Measurements from ENCODE around the gene TMEM9B. TPM values are rescaled to one million over a fixed set of nuclear protein-coding genes. Genes with fewer than 3 reads are reported as not detected.
"Not testable (repeated sequence)": the region's sequence is repeated elsewhere in the genome, so short reads cannot be mapped to it uniquely, and the experiment has no call there.

TMEM9B gene
- total and polyA plus RNA-seq, 7 experiments from 2014 or later: 16.2 to 83.0 (median 30.8) TPM

- H3K27me3 Mint-ChIP-seq: peaks cover 15 to 40% (median 33%) of the 10 kb centered on the region in 5 donors
- ATAC-seq: no peak
- H3K27ac ChIP-seq (ENCODE audit: low read depth, low read length): no peak overlapping the region
- no peaks in the 10 kb centered on the region for H3K9me3 ChIP-seq (ENCODE audit: control insufficient read depth in 2 of 3, low read length in 3 of 3)
- H3K27me3 ChIP-seq (ENCODE audit: control insufficient read depth in 2 of 2, insufficient read depth in 2 of 2, low read length in 2 of 2): peaks cover 6 to 8% of the 10 kb centered on the region in 2 donors
- no peak overlapping the region for H3K4me3 ChIP-seq (ENCODE audit: low read length)
- no peak overlapping the region for H3K4me3 Mint-ChIP-seq
- H3K9me3 Mint-ChIP-seq: no peaks in the 10 kb centered on the region
- peaks cover 0 to 4% (median 0%) of the 10 kb centered on the region in 5 donors for H3K36me3 Mint-ChIP-seq
- ChIA-PET CTCF (no interaction called here), POLR2A (no interaction called here)
- no peak overlapping the region for H3K27ac Mint-ChIP-seq
- intact Hi-C loops (cut with micrococcal nuclease): no loop called here
- H3K4me1 Mint-ChIP-seq: peaks cover 0 to 13% (median 3%) of the 10 kb centered on the region in 7 donors
- no peak for DNase-seq
- H3K36me3 ChIP-seq (ENCODE audit: control insufficient read depth in 2 of 3, insufficient read depth in 3 of 3, low read length in 3 of 3): no peaks in the 10 kb centered on the region
- no peaks in the 10 kb centered on the region for H3K4me1 ChIP-seq (ENCODE audit: control insufficient read depth in 2 of 2, insufficient read depth in 2 of 2, low read length in 2 of 2)
Observed at GRCh38 chr11:8997451-8997850, 33.2 kb upstream of the TMEM9B start.

DNA sequence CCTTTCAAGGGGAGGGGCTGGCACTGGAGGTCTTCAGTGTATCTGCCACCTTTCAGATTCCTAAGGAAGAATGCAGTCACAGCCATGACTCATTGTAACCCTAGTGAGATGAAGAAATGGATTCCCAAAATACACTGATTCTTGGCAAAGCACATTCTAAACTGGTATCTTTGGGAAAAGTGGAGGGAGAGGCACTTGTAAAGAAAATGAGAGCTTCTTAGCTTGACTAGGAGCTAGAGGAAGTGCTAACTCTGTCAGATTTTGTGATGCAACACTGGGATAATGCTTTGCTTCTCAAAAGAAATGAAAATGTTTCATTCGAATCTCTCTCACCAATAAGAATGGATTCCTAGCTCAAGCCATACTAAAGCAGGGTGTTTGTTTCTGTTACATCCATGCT, 25.2 kb upstream of the TMEM9B start:
- Mint-ChIP-seq H3K36me3 (no peaks in the 10 kb centered on the region), H3K9me3 (no peaks in the 10 kb centered on the region), H3K27ac (no peak overlapping the region), H3K4me3 (no peak overlapping the region), H3K27me3 (peaks cover 10 to 35% (median 17%) of the 10 kb centered on the region in 5 donors), H3K4me1 (peaks cover 0 to 17% (median 0%) of the 10 kb centered on the region in 7 donors)
- Histone ChIP-seq H3K4me1 (ENCODE audit: control insufficient read depth in 2 of 2, insufficient read depth in 2 of 2, low read length in 2 of 2) (no peaks in the 10 kb centered on the region), H3K36me3 (ENCODE audit: control insufficient read depth in 2 of 3, insufficient read depth in 3 of 3, low read length in 3 of 3) (no peaks in the 10 kb centered on the region), H3K27me3 (ENCODE audit: control insufficient read depth in 2 of 2, insufficient read depth in 2 of 2, low read length in 2 of 2) (no peaks in the 10 kb centered on the region), H3K27ac (ENCODE audit: low read depth, low read length) (no peak overlapping the region), H3K9me3 (ENCODE audit: control insufficient read depth in 2 of 3, low read length in 3 of 3) (no peaks in the 10 kb centered on the region), H3K4me3 (ENCODE audit: low read length) (no peak overlapping the region)
- POLR2A ChIA-PET: no interaction called here
- DNase-seq: no peak
- CTCF ChIA-PET: no interaction called here
- intact Hi-C loops (cut with micrococcal nuclease): no loop called here
- ATAC-seq: no peak

- H3K27me3 ChIP-seq (ENCODE audit: control insufficient read depth in 2 of 2, insufficient read depth in 2 of 2, low read length in 2 of 2): no peaks in the 10 kb centered on the region
- POLR2A ChIA-PET: no interaction called here
- DNase-seq (no peak), ATAC-seq (no peak)
- no peak overlapping the region for H3K4me3 Mint-ChIP-seq
- intact Hi-C loops (cut with micrococcal nuclease): no loop called here
- no peaks in the 10 kb centered on the region for H3K9me3 Mint-ChIP-seq
- no peaks in the 10 kb centered on the region for H3K36me3 ChIP-seq (ENCODE audit: control insufficient read depth in 2 of 3, insufficient read depth in 3 of 3, low read length in 3 of 3)
- H3K4me1 Mint-ChIP-seq: peaks cover 0 to 20% (median 0%) of the 10 kb centered on the region in 7 donors
- no peaks in the 10 kb centered on the region for H3K9me3 ChIP-seq (ENCODE audit: control insufficient read depth in 2 of 3, low read length in 3 of 3)
- H3K27ac ChIP-seq (ENCODE audit: low read depth, low read length): no peak overlapping the region
- peaks cover 9 to 35% (median 17%) of the 10 kb centered on the region in 5 donors for H3K27me3 Mint-ChIP-seq
- no peaks in the 10 kb centered on the region for H3K36me3 Mint-ChIP-seq
- CTCF ChIA-PET: no interaction called here
- H3K4me1 ChIP-seq (ENCODE audit: control insufficient read depth in 2 of 2, insufficient read depth in 2 of 2, low read length in 2 of 2): no peaks in the 10 kb centered on the region
- no peak overlapping the region for H3K27ac Mint-ChIP-seq
- no peak overlapping the region for H3K4me3 ChIP-seq (ENCODE audit: low read length)
Observed at GRCh38 chr11:8988329-8989234, 24.3 kb upstream of the TMEM9B start.

- H3K4me1 ChIP-seq (ENCODE audit: control insufficient read depth in 2 of 2, insufficient read depth in 2 of 2, low read length in 2 of 2): no peaks in the 10 kb centered on the region
- Mint-ChIP-seq H3K4me1 (peaks cover 0 to 20% (median 0%) of the 10 kb centered on the region in 7 donors), H3K4me3 (no peak overlapping the region), H3K36me3 (no peaks in the 10 kb centered on the region), H3K27me3 (peaks cover 6 to 29% (median 17%) of the 10 kb centered on the region in 5 donors), H3K9me3 (no peaks in the 10 kb centered on the region), H3K27ac (no peak overlapping the region)
- ATAC-seq (no peak), DNase-seq (no peak)
- no peaks in the 10 kb centered on the region for H3K36me3 ChIP-seq (ENCODE audit: control insufficient read depth in 2 of 3, insufficient read depth in 3 of 3, low read length in 3 of 3)
- H3K4me3 ChIP-seq (ENCODE audit: low read length): no peak overlapping the region
- intact Hi-C loops (cut with micrococcal nuclease): no loop called here
- H3K9me3 ChIP-seq (ENCODE audit: control insufficient read depth in 2 of 3, low read length in 3 of 3): no peaks in the 10 kb centered on the region
- H3K27ac ChIP-seq (ENCODE audit: low read depth, low read length): no peak overlapping the region
- ChIA-PET CTCF (no interaction called here), POLR2A (no interaction called here)
- no peaks in the 10 kb centered on the region for H3K27me3 ChIP-seq (ENCODE audit: control insufficient read depth in 2 of 2, insufficient read depth in 2 of 2, low read length in 2 of 2)
Observed at GRCh38 chr11:8987446-8987845, 23.2 kb upstream of the TMEM9B start.

DNA sequence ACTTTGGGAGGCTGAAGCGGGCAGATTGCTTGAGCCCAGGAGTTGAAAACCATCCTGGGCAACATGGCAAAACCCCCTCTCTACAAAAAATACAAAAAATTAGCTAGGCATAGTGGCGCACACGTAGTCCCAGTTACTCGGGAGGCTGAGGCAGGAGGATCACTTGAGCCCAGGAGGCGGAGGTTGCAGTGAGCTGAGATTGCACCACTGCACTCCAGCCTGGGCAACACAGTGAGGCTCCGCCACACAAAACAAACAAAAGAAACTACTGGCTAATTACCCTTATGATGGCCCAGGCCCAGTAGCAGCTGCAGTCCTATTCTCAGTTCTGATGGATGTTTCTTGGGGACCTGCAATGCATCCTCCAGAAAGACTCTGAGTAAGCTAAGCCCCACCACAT, 22.5 kb upstream of the TMEM9B start:
- H3K36me3 Mint-ChIP-seq; H3K9me3 ChIP-seq (ENCODE audit: control insufficient read depth in 2 of 3, low read length in 3 of 3); H3K4me1 ChIP-seq (ENCODE audit: control insufficient read depth in 2 of 2, insufficient read depth in 2 of 2, low read length in 2 of 2); DNase-seq; POLR2A ChIA-PET; intact Hi-C loops (cut with micrococcal nuclease); H3K4me3 ChIP-seq (ENCODE audit: low read length); H3K4me3 Mint-ChIP-seq; H3K27ac ChIP-seq (ENCODE audit: low read depth, low read length); CTCF ChIA-PET; H3K36me3 ChIP-seq (ENCODE audit: control insufficient read depth in 2 of 3, insufficient read depth in 3 of 3, low read length in 3 of 3); H3K27ac Mint-ChIP-seq; ATAC-seq; H3K27me3 ChIP-seq (ENCODE audit: control insufficient read depth in 2 of 2, insufficient read depth in 2 of 2, low read length in 2 of 2); H3K9me3 Mint-ChIP-seq: not testable (repeated sequence)
- H3K27me3 Mint-ChIP-seq: peaks cover 4 to 27% (median 13%) of the 10 kb centered on the region in 5 donors
- peaks cover 0 to 20% (median 0%) of the 10 kb centered on the region in 7 donors for H3K4me1 Mint-ChIP-seq

GRCh38 chr11:8985462-8985861, 21.2 kb upstream of the TMEM9B start:
- no peak overlapping the region for H3K27ac Mint-ChIP-seq
- intact Hi-C loops (cut with micrococcal nuclease): no loop called here
- POLR2A ChIA-PET: no interaction called here
- H3K4me1 Mint-ChIP-seq: peaks cover 0 to 20% (median 0%) of the 10 kb centered on the region in 7 donors
- Histone ChIP-seq H3K27me3 (ENCODE audit: control insufficient read depth in 2 of 2, insufficient read depth in 2 of 2, low read length in 2 of 2) (no peaks in the 10 kb centered on the region), H3K9me3 (ENCODE audit: control insufficient read depth in 2 of 3, low read length in 3 of 3) (no peaks in the 10 kb centered on the region), H3K4me1 (ENCODE audit: control insufficient read depth in 2 of 2, insufficient read depth in 2 of 2, low read length in 2 of 2) (no peaks in the 10 kb centered on the region), H3K27ac (ENCODE audit: low read depth, low read length) (no peak overlapping the region), H3K4me3 (ENCODE audit: low read length) (no peak overlapping the region), H3K36me3 (ENCODE audit: control insufficient read depth in 2 of 3, insufficient read depth in 3 of 3, low read length in 3 of 3) (no peaks in the 10 kb centered on the region)
- DNase-seq (no peak), ATAC-seq (no peak)
- H3K27me3 Mint-ChIP-seq: peaks cover 0 to 20% (median 10%) of the 10 kb centered on the region in 5 donors
- CTCF ChIA-PET: no interaction called here
- H3K9me3 Mint-ChIP-seq: no peaks in the 10 kb centered on the region
- H3K4me3 Mint-ChIP-seq: no peak overlapping the region
- H3K36me3 Mint-ChIP-seq: no peaks in the 10 kb centered on the region

GRCh38 chr11:8983552-8983951, 19.3 kb upstream of the TMEM9B start:
- no peak overlapping the region for H3K27ac ChIP-seq (ENCODE audit: low read depth, low read length)
- DNase-seq (no peak), ATAC-seq (no peak)

More at GRCh38 chr11:8983552-8983951, 19.3 kb upstream of the TMEM9B start:
- Histone ChIP-seq H3K36me3 (ENCODE audit: control insufficient read depth in 2 of 3, insufficient read depth in 3 of 3, low read length in 3 of 3) (no peaks in the 10 kb centered on the region), H3K27me3 (ENCODE audit: control insufficient read depth in 2 of 2, insufficient read depth in 2 of 2, low read length in 2 of 2) (no peaks in the 10 kb centered on the region), H3K4me3 (ENCODE audit: low read length) (no peak overlapping the region), H3K4me1 (ENCODE audit: control insufficient read depth in 2 of 2, insufficient read depth in 2 of 2, low read length in 2 of 2) (no peaks in the 10 kb centered on the region), H3K9me3 (ENCODE audit: control insufficient read depth in 2 of 3, low read length in 3 of 3) (no peaks in the 10 kb centered on the region)
- intact Hi-C loops (cut with micrococcal nuclease): no loop called here
- H3K4me3 Mint-ChIP-seq: no peak overlapping the region
- H3K27ac Mint-ChIP-seq: no peak overlapping the region
- H3K4me1 Mint-ChIP-seq: peaks cover 0 to 14% (median 0%) of the 10 kb centered on the region in 7 donors
- no peaks in the 10 kb centered on the region for H3K36me3 Mint-ChIP-seq
- H3K9me3 Mint-ChIP-seq: no peaks in the 10 kb centered on the region
- peaks cover 0 to 9% (median 3%) of the 10 kb centered on the region in 5 donors for H3K27me3 Mint-ChIP-seq
- CTCF ChIA-PET: no interaction called here
- POLR2A ChIA-PET: no interaction called here

All from naive thymus-derived CD4-positive, alpha-beta T cell (primary cell).